Neuron (in vitro differentiated cells): ENCODE data around the gene ABCD1.
"Not testable (repeated sequence)": the region's sequence is repeated elsewhere in the genome, so short reads cannot be mapped to it uniquely, and the experiment has no call there.

ENCODE experiments used
- H2AFZ ChIP-seq: one replicate; pipeline ENCODE4 v1.6.1; 2013; ENCODE audit warnings: low read depth, mild to moderate bottlenecking, inconsistent platforms, low read length, moderate library complexity
- H3K27me3 ChIP-seq: one replicate; pipeline ENCODE4 v1.6.1; 2013; ENCODE audit warnings: low read length; ENCODE audit not compliant: insufficient read depth
- H3K36me3 ChIP-seq: one replicate; pipeline ENCODE4 v1.6.1; 2013; ENCODE audit warnings: low read length; ENCODE audit not compliant: insufficient read depth
- H3K4me1 ChIP-seq: one replicate; pipeline ENCODE4 v1.6.1; 2013; ENCODE audit warnings: low read length; ENCODE audit not compliant: insufficient read depth
- H3K4me3 ChIP-seq: 2 replicates; pipeline ENCODE4 v1.5.1; 2013; ENCODE audit warnings: mild to moderate bottlenecking, low read length, moderate library complexity
- H3K9me3 ChIP-seq: one replicate; pipeline ENCODE4 v1.6.1; 2013; ENCODE audit warnings: low read length

The ABCD1 gene

DNA sequence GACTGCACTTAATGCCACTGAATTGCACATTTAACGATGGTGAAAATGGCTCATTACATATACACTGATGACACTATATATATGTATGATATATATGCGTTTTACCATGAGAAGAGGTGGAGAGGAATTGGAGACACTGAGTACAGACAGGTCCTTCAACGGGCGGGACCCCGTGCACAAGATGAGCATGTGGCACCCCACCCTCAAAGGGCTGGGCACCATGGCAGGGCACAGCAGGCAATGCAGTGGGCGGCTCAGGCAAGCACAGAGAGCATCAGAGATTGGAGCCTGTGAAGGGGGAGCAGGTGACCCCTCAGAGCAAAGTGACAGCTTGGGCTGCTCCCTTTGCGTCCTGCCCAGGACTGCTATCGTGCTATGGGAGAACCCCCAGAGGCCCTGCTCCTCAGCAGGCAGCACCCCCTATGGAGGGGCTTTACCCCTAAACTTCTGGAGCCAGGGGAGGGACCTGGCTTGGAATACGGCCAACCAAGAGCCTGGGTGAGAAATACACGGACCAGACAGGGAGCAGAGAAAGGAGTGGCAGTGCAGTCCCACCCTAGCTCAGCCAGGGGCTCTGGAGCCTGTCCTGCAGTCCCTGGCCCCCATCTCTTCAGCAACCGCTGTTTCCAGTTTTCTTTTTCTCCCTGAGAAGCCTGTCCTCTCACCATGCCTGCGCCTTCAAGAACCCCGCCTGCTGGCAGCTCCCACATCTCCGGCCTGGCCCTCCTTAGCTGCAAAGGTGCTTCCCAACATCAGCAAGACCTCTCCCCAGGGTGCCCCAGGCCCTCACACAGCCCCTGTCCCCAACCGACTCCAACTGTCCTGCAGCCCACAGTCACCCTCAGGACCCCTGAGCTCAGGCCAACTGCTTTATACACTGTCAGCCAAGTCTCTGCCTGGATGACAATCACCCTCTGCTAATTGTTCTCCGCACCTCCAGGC lies 26.5 kb upstream of the ABCD1 start:
- Histone ChIP-seq H3K27me3 (peaks cover 8% of the 10 kb centered on the region), H3K36me3 (peaks cover 14% of the 10 kb centered on the region), H3K9me3 (no peaks in the 10 kb centered on the region), H3K4me3 (no peak overlapping the region), H2AFZ (no peak overlapping the region), H3K4me1 (peaks cover 2% of the 10 kb centered on the region)

GRCh38 chrX:153699210-153699783 lies 25.4 kb upstream of the ABCD1 start:
- not testable (repeated sequence) for H3K4me3 ChIP-seq, H2AFZ ChIP-seq, H3K9me3 ChIP-seq, H3K4me1 ChIP-seq, H3K36me3 ChIP-seq
- peaks cover 12% of the 10 kb centered on the region for H3K27me3 ChIP-seq

DNA sequence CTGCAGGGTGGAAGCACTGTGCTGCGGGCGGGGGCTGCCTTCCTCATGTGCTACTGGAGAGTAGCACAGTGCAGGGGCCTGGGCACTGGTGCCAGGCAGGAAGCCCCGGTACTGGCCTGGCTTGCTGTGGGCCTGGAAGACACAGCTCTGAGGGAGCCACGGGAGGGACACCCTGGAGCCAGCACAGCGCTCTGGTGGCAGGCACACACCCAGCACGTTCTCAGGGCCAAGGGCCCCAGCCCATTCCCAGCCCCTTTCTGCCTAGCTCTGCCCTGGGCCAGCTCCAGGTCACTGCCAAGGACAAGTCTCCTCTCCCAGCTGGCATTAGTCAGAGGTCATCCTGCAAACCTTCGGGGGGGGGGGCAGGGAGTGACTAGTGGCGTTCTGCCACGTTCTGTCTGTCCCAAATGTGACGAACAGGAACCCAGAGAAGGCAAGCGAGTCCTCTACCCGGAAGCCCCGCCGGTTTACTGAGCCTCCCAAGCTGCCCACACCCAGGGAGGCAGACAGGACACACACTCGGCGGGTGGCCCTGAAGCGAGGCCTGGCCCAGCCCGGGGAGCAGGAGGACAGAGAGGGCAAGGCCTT lies 24.8 kb upstream of the ABCD1 start:
- H2AFZ ChIP-seq, H3K9me3 ChIP-seq, H3K36me3 ChIP-seq, H3K4me3 ChIP-seq, H3K4me1 ChIP-seq: not testable (repeated sequence)
- H3K27me3 ChIP-seq = peaks cover 13% of the 10 kb centered on the region

GRCh38 chrX:153700376-153700945 lies 24.2 kb upstream of the ABCD1 start:
- no peaks in the 10 kb centered on the region for H3K4me1 ChIP-seq
- no peaks in the 10 kb centered on the region for H3K9me3 ChIP-seq
- peaks cover 11% of the 10 kb centered on the region for H3K27me3 ChIP-seq
- peaks cover 6% of the 10 kb centered on the region for H3K36me3 ChIP-seq
- no peak overlapping the region for H3K4me3 ChIP-seq
- H2AFZ ChIP-seq = no peak overlapping the region

- H3K36me3 ChIP-seq = peaks cover 6% of the 10 kb centered on the region
- no peaks in the 10 kb centered on the region for H3K9me3 ChIP-seq
- peaks cover 11% of the 10 kb centered on the region for H3K27me3 ChIP-seq
- H2AFZ ChIP-seq = no peak overlapping the region
- H3K4me3 ChIP-seq = no peak overlapping the region
- no peaks in the 10 kb centered on the region for H3K4me1 ChIP-seq
Observed at GRCh38 chrX:153700967-153701366, 23.7 kb upstream of the ABCD1 start.

GRCh38 chrX:153701706-153702105 lies 22.9 kb upstream of the ABCD1 start:
- H3K4me1 ChIP-seq = no peaks in the 10 kb centered on the region
- H3K27me3 ChIP-seq = peaks cover 11% of the 10 kb centered on the region
- H3K9me3 ChIP-seq = no peaks in the 10 kb centered on the region
- no peak overlapping the region for H3K4me3 ChIP-seq
- H2AFZ ChIP-seq = no peak overlapping the region
- peaks cover 6% of the 10 kb centered on the region for H3K36me3 ChIP-seq

DNA sequence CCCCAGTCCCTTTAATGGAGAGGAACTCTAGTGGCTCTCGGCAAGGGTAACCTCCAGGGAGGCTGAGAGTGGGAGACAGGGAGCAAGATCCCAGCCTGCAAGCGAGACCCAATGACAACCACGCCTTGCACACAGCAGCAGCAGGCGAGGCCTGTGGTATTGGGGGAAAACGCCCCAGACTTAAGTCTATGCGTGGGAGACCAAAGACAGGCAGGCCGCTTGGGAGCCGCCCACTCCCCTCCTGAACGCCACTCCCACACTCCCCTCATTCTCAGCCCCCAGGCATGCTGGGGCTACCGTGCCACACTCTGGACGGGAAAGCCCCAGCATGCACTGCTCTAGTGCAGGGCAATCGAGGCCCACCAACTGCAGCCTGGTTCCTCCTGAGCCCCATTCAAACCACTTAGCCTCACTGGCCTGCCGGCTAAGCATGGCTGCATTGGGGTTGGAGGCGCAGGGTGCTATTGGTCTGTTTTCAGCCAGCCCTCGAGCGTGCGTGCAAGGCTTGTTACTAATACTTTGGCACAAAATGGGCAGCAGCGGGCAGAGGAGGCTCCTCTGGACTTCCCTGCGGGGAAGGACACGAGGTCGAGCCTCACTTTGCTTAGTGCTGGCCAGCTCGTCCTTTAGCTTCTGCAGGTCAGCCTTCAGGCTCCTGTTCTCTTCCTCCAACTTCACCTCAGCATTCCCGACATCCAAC lies 22.2 kb upstream of the ABCD1 start:
- Histone ChIP-seq H3K4me3 (no peak overlapping the region), H3K36me3 (peaks cover 6% of the 10 kb centered on the region), H3K4me1 (no peaks in the 10 kb centered on the region), H3K9me3 (no peaks in the 10 kb centered on the region), H3K27me3 (peaks cover 14% of the 10 kb centered on the region), H2AFZ (no peak overlapping the region)

GRCh38 chrX:153703036-153703370 lies 21.7 kb upstream of the ABCD1 start:
- H3K36me3 ChIP-seq = peaks cover 6% of the 10 kb centered on the region
- no peak overlapping the region for H2AFZ ChIP-seq
- no peak overlapping the region for H3K4me3 ChIP-seq
- no peaks in the 10 kb centered on the region for H3K4me1 ChIP-seq
- H3K27me3 ChIP-seq = peaks cover 12% of the 10 kb centered on the region
- H3K9me3 ChIP-seq = no peaks in the 10 kb centered on the region

GRCh38 chrX:153704021-153704526 lies 20.6 kb upstream of the ABCD1 start:
- Histone ChIP-seq H2AFZ (no peak overlapping the region), H3K36me3 (peaks cover 6% of the 10 kb centered on the region), H3K4me3 (no peak overlapping the region), H3K4me1 (peaks cover 2% of the 10 kb centered on the region), H3K9me3 (no peaks in the 10 kb centered on the region), H3K27me3 (peaks cover 12% of the 10 kb centered on the region)

- not testable (repeated sequence) for H3K36me3 ChIP-seq, H3K9me3 ChIP-seq, H3K4me1 ChIP-seq, H3K4me3 ChIP-seq, H2AFZ ChIP-seq
- H3K27me3 ChIP-seq = peaks cover 12% of the 10 kb centered on the region
Observed at GRCh38 chrX:153704631-153705402, 19.8 kb upstream of the ABCD1 start.

GRCh38 chrX:153705403-153706060 lies 19.1 kb upstream of the ABCD1 start:
- H3K4me3 ChIP-seq, H3K4me1 ChIP-seq, H3K36me3 ChIP-seq, H2AFZ ChIP-seq, H3K9me3 ChIP-seq: not testable (repeated sequence)
- peaks cover 12% of the 10 kb centered on the region for H3K27me3 ChIP-seq

GRCh38 chrX:153706799-153707198 lies 17.9 kb upstream of the ABCD1 start:
- H3K27me3 ChIP-seq = peaks cover 12% of the 10 kb centered on the region
- no peaks in the 10 kb centered on the region for H3K9me3 ChIP-seq
- no peak overlapping the region for H3K4me3 ChIP-seq
- peaks cover 2% of the 10 kb centered on the region for H3K4me1 ChIP-seq
- H3K36me3 ChIP-seq = peaks cover 5% of the 10 kb centered on the region
- no peak overlapping the region for H2AFZ ChIP-seq
